ENCODE results near the gene SLC13A5.

Gene SLC13A5

DNA sequence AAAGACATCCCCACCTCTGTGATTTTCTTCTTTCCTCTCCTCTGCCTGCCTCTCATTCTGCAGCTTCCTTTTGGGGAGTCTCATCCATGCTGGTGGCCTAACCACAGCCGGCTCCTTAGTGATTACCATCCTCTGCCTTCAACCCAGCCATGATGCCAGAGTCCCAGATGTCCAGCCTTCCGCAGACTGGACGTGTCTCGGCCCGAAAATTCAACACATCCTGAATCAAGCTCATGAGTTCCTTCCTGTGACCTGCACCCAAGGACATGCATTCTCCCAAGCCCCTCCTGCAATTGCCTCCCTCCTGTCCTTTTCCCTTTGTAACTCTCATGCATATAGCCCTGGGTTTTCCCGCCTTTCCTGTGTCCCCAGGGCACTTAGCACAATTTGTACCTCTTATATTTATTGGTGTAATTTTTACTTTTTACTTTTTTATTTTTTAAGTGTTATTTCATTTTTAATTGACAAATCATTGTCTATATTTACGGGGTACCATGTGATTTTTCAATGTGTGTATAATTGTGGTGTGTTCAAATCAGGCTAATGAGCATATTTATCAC is 1.2 kb upstream of the SLC13A5 start:
- H2AFZ ChIP-seq (ENCODE audit: low read length), result no peak overlapping the region
- H3K9ac ChIP-seq (ENCODE audit: low read depth, low read length, poor library complexity, severe bottlenecking), result no peak overlapping the region
- H3K9me2 ChIP-seq (replicated peaks; ENCODE audit: low read depth, low read length), result no peaks in the 10 kb centered on the region
- TF ChIP-seq EZH2phosphoT487 (IDR thresholded peaks at IDR 0.05; ENCODE audit: borderline replicate concordance), result no peak
- TF ChIP-seq, protein P1, sequence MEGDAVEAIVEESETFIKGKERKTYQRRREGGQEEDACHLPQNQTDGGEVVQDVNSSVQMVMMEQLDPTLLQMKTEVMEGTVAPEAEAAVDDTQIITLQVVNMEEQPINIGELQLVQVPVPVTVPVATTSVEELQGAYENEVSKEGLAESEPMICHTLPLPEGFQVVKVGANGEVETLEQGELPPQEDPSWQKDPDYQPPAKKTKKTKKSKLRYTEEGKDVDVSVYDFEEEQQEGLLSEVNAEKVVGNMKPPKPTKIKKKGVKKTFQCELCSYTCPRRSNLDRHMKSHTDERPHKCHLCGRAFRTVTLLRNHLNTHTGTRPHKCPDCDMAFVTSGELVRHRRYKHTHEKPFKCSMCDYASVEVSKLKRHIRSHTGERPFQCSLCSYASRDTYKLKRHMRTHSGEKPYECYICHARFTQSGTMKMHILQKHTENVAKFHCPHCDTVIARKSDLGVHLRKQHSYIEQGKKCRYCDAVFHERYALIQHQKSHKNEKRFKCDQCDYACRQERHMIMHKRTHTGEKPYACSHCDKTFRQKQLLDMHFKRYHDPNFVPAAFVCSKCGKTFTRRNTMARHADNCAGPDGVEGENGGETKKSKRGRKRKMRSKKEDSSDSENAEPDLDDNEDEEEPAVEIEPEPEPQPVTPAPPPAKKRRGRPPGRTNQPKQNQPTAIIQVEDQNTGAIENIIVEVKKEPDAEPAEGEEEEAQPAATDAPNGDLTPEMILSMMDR (conservative IDR thresholded peaks at IDR 0.05; ENCODE audit: low read length), result no peak
- H3K4me1 ChIP-seq (ENCODE audit: insufficient read depth, low read length, poor library complexity, severe bottlenecking), result no peaks in the 10 kb centered on the region
- no peak overlapping the region for H3K4me3 ChIP-seq (ENCODE audit: low read length, poor library complexity, severe bottlenecking)
- H4K20me1 ChIP-seq (ENCODE audit: insufficient read depth, low read length, poor library complexity, severe bottlenecking), result no peaks in the 10 kb centered on the region
- no peaks in the 10 kb centered on the region for H3K79me2 ChIP-seq (ENCODE audit: insufficient read depth, low read length)
- no peak overlapping the region for H3K4me2 ChIP-seq (ENCODE audit: low read depth, low read length, poor library complexity, severe bottlenecking)
- no peaks in the 10 kb centered on the region for H3F3A ChIP-seq (ENCODE audit: low read depth)
- H3K9me3 ChIP-seq (ENCODE audit: insufficient read depth, low read depth, low read length), result no peaks in the 10 kb centered on the region
- no peaks in the 10 kb centered on the region for H3K27me3 ChIP-seq (ENCODE audit: insufficient read depth, low read length, poor library complexity, severe bottlenecking)
- H3K36me3 ChIP-seq (ENCODE audit: insufficient read depth, low read length), result no peaks in the 10 kb centered on the region

DNA sequence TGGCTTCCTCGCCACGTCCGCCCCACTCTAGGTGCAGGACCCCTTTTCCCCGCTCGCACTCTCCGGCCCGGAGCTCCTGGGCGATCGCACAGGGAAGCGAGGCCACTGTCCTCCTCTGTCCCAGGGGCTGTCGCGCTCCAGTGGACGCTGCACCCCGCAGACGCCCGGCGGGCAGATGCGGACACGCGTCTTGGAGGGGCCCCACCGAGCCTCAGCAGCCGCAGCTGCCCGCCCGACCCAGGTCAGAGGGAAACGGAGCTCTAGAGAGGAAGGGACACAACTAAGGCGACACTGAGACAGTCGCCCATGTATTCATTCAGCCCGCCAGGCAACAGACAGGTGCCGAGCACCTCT is 726 bp upstream of the SLC13A5 start:
- H3K27me3 ChIP-seq (ENCODE audit: insufficient read depth, low read length, poor library complexity, severe bottlenecking), result no peaks in the 10 kb centered on the region
- H3F3A ChIP-seq (ENCODE audit: low read depth), result no peaks in the 10 kb centered on the region
- no peaks in the 10 kb centered on the region for H4K20me1 ChIP-seq (ENCODE audit: insufficient read depth, low read length, poor library complexity, severe bottlenecking)
- H3K36me3 ChIP-seq (ENCODE audit: insufficient read depth, low read length), result no peaks in the 10 kb centered on the region
- no peak overlapping the region for H2AFZ ChIP-seq (ENCODE audit: low read length)
- TF ChIP-seq, protein P1 (conservative IDR thresholded peaks at IDR 0.05; ENCODE audit: low read length), result no peak
- TF ChIP-seq EZH2phosphoT487 (IDR thresholded peaks at IDR 0.05; ENCODE audit: borderline replicate concordance), result no peak
- H3K9me3 ChIP-seq (ENCODE audit: insufficient read depth, low read depth, low read length), result no peaks in the 10 kb centered on the region
- no peak overlapping the region for H3K9ac ChIP-seq (ENCODE audit: low read depth, low read length, poor library complexity, severe bottlenecking)
- no peaks in the 10 kb centered on the region for H3K4me1 ChIP-seq (ENCODE audit: insufficient read depth, low read length, poor library complexity, severe bottlenecking)
- no peak overlapping the region for H3K4me2 ChIP-seq (ENCODE audit: low read depth, low read length, poor library complexity, severe bottlenecking)
- H3K9me2 ChIP-seq (replicated peaks; ENCODE audit: low read depth, low read length), result no peaks in the 10 kb centered on the region
- no peak overlapping the region for H3K4me3 ChIP-seq (ENCODE audit: low read length, poor library complexity, severe bottlenecking)
- H3K79me2 ChIP-seq (ENCODE audit: insufficient read depth, low read length), result no peaks in the 10 kb centered on the region

DNA sequence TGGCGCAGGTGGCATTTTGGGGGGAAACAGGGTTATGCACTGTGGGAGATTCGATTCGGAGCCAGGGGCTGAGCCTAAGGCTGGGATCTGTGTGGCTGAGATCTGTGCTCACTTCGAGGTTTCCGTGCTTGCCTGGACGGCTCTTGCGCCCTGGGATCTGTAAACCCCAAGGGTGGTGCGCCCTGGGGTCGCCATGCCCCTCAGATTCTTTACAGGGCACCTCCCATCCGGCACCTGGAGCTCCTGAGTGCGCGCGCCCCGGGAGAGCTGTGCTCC is 377 bp downstream of the SLC13A5 start:
- no peak for TF ChIP-seq EZH2phosphoT487 (IDR thresholded peaks at IDR 0.05; ENCODE audit: borderline replicate concordance)
- TF ChIP-seq, protein P1 (conservative IDR thresholded peaks at IDR 0.05; ENCODE audit: low read length), result no peak
- H3K4me3 ChIP-seq (ENCODE audit: low read length, poor library complexity, severe bottlenecking), result no peak overlapping the region
- H3K36me3 ChIP-seq (ENCODE audit: insufficient read depth, low read length), result no peaks in the 10 kb centered on the region
- no peaks in the 10 kb centered on the region for H3K27me3 ChIP-seq (ENCODE audit: insufficient read depth, low read length, poor library complexity, severe bottlenecking)
- no peaks in the 10 kb centered on the region for H3F3A ChIP-seq (ENCODE audit: low read depth)
- no peak overlapping the region for H2AFZ ChIP-seq (ENCODE audit: low read length)
- no peaks in the 10 kb centered on the region for H4K20me1 ChIP-seq (ENCODE audit: insufficient read depth, low read length, poor library complexity, severe bottlenecking)
- no peaks in the 10 kb centered on the region for H3K79me2 ChIP-seq (ENCODE audit: insufficient read depth, low read length)
- H3K9me3 ChIP-seq (ENCODE audit: insufficient read depth, low read depth, low read length), result no peaks in the 10 kb centered on the region
- H3K4me2 ChIP-seq (ENCODE audit: low read depth, low read length, poor library complexity, severe bottlenecking), result no peak overlapping the region
- H3K9me2 ChIP-seq (replicated peaks; ENCODE audit: low read depth, low read length), result no peaks in the 10 kb centered on the region
- no peaks in the 10 kb centered on the region for H3K4me1 ChIP-seq (ENCODE audit: insufficient read depth, low read length, poor library complexity, severe bottlenecking)
- no peak overlapping the region for H3K9ac ChIP-seq (ENCODE audit: low read depth, low read length, poor library complexity, severe bottlenecking)
